Effector memory CD4-positive, alpha-beta T cell (primary cell): ENCODE measurements around the gene MPHOSPH8.
"Not testable (repeated sequence)": the region's sequence is repeated elsewhere in the genome, so short reads cannot be mapped to it uniquely, and the experiment has no call there.

Experiments
- DNase-seq, 3 donors: peaks; one replicate each; pipeline ENCODE4 v3.0.0-alpha.2; 2020
- H3K27ac ChIP-seq: 2 replicates; pipeline ENCODE4 v1.7.0; 2013; ENCODE audit warnings: mild to moderate bottlenecking, low read length, moderate library complexity; ENCODE audit not compliant: insufficient read depth, poor library complexity, severe bottlenecking
- H3K27me3 ChIP-seq: replicated peaks from 2 replicates; pipeline ENCODE4 v1.7.0; 2013; ENCODE audit warnings: mild to moderate bottlenecking, low read length; ENCODE audit not compliant: insufficient read depth, control insufficient read depth, poor library complexity, severe bottlenecking
- H3K36me3 ChIP-seq: 2 replicates; pipeline ENCODE4 v1.7.0; 2013; ENCODE audit warnings: mild to moderate bottlenecking, low read length, moderate library complexity; ENCODE audit not compliant: control insufficient read depth, insufficient read depth
- H3K4me1 ChIP-seq: 2 replicates; pipeline ENCODE4 v1.7.0; 2013; ENCODE audit warnings: low read length, mild to moderate bottlenecking; ENCODE audit not compliant: control insufficient read depth, insufficient read depth, poor library complexity, severe bottlenecking
- H3K4me3 ChIP-seq: 2 replicates; pipeline ENCODE4 v1.7.0; 2013; ENCODE audit warnings: low read length, low read depth, mild to moderate bottlenecking; ENCODE audit not compliant: insufficient read depth, poor library complexity, severe bottlenecking
- H3K9me3 ChIP-seq: 2 replicates; pipeline ENCODE4 v1.7.0; 2013; ENCODE audit warnings: mild to moderate bottlenecking, low read length, moderate library complexity; ENCODE audit not compliant: control insufficient read depth

The MPHOSPH8 gene

DNA sequence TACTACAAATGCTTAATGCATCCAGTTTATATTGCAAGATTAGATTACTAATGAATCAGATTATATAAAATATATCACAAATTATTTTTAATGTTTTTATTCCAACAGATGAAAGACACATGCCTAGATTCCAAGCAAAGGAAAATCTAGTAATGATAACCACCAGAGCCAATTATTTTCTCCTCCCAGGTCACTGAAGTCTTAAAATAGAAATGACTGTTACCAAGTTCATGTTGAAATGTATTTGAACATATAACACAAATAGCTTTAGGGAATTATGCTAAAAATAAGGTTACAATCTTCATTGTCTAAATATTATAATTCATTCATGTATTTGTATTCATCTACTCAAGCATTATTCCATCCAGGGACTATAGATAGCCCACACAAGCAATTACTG lies 76.3 kb downstream of the MPHOSPH8 start:
- H3K4me3 ChIP-seq, DNase-seq, H3K27me3 ChIP-seq, H3K4me1 ChIP-seq, H3K27ac ChIP-seq, H3K9me3 ChIP-seq, H3K36me3 ChIP-seq: not testable (repeated sequence)

DNA sequence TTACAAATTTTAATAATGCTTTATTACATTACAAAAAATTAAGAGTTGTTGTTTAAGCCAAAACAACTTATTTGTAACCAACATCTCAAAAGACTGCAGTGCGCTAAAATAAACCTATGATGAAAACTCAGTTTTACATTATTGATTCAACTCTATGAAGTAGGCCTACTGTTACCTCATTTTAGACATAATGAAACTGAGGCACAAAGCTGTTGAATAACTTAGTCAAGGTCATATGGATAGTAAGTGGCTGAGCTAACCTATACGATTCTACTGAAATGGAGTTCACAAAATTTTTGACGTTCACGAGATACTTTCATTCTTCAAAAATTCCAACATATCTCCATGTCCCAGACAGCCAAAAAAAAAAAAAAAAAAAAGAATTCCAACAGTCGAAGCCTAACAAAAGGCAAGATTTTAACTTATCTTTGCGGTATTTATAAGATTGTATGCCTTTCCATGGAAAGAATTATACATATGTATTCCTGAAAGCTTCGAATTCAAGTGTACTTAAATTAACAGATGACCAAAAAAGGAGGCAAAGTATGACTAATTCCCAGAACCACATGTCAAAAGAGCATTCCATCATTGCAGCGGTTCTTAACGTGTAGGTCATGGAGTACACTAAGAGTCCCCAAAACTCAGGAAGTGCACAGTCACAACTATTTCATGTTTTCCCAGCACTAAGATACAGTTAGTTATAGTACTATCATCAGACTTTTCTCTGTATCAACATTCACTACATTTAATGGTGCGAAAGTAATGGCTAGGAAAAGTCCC lies 79.9 kb downstream of the MPHOSPH8 start:
- peaks cover 3% of the 10 kb centered on the region for H3K36me3 ChIP-seq
- no peaks in the 10 kb centered on the region for H3K27me3 ChIP-seq
- no peak overlapping the region for H3K4me3 ChIP-seq
- H3K4me1 ChIP-seq, result no peaks in the 10 kb centered on the region
- DNase-seq, result no peak
- no peak overlapping the region for H3K27ac ChIP-seq
- H3K9me3 ChIP-seq, result no peaks in the 10 kb centered on the region

DNA sequence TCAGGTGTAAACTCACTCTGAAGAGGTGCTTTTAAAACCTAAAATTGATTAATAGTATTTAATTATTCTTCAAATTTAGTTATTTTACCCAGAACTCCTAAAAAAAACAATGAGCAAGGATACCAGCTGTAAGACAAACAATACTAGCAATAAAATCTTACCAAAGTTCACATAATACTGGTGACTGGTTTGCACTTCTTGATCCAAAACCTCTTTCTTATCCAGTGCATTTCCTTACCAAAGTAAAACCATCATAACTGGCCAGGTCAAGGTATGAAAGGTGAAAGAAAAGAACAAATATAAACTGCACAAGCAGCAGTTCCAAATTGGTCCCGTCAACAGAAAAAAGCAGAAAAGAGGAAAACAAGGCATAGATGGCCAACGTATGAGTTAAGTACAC lies 86.6 kb downstream of the MPHOSPH8 start:
- H3K4me3 ChIP-seq, result no peak overlapping the region
- DNase-seq, result no peak
- H3K36me3 ChIP-seq, result peaks cover 4% of the 10 kb centered on the region
- H3K9me3 ChIP-seq, result no peaks in the 10 kb centered on the region
- no peaks in the 10 kb centered on the region for H3K4me1 ChIP-seq
- H3K27me3 ChIP-seq, result no peaks in the 10 kb centered on the region
- H3K27ac ChIP-seq, result no peak overlapping the region
